Right lobe of liver (tissue), 6 donors: Measurements from ENCODE around the gene EEIG1. TPM values are rescaled to one million over a fixed set of nuclear protein-coding genes. Genes with fewer than 3 reads are reported as not detected.

Source experiments
- ATAC-seq, 4 donors: fragments of 200-7000 bp; cut with Tn5 transposase; one replicate each; pipeline ENCODE4 v1.9.1; 2020; ENCODE audit warnings: mild to moderate bottlenecking in 4 of 4, moderate library complexity in 4 of 4
- DNase-seq, 3 donors: peaks; one replicate each; pipeline ENCODE4 v3.0.0-alpha.2; 2020
- H3K27ac ChIP-seq, 3 donors: fragments of 200-600 bp; one replicate each; pipeline ENCODE4 v1.8.0; 2022
- H3K27me3 ChIP-seq, 2 donors: fragments of 200-600 bp; one replicate each; pipeline ENCODE4 v1.8.0; 2022
- H3K36me3 ChIP-seq, 4 donors: fragments of 200-600 bp; sonication (generic) in 1 of 4; one replicate each; pipeline versions ENCODE4 v1.5.1 to v1.8.0; 2017 to 2022; ENCODE audit warnings: control low read depth in 1 of 4
- H3K4me1 ChIP-seq, 4 donors: fragments of 200-600 bp; sonication (generic) in 1 of 4; one replicate each; pipeline versions ENCODE4 v1.5.1 to v1.8.0; 2017 to 2022; ENCODE audit warnings: control low read depth in 1 of 4
- H3K4me3 ChIP-seq, 3 donors: fragments of 200-600 bp; one replicate each; pipeline ENCODE4 v1.8.0; 2022
- H3K9me3 ChIP-seq, 4 donors: fragments of 200-600 bp; sonication (generic) in 1 of 4; one replicate each; pipeline versions ENCODE4 v1.5.1 to v1.8.0; 2017 to 2022; ENCODE audit warnings: control low read depth in 1 of 4
- POLR2A ChIP-seq: fragments of 450-650 bp; IDR thresholded peaks from one replicate; pipeline ENCODE4 v1.6.1; 2017; ENCODE audit warnings: antibody characterized with exemption, mild to moderate bottlenecking
- WGBS: methylation state at CpG from one replicate; pipeline ENCODE4 v1.1.6; 2018; ENCODE audit warnings: low coverage, low lambda C conversion rate; ENCODE audit not compliant: insufficient coverage; ENCODE audit errors: missing lambda C conversion rate; 5-methylcytosine and 5-hydroxymethylcytosine counted together
- intact Hi-C, 2 donors: fragments of 100-400 bp; cut with DNase I; formaldehyde crosslinking; loops; one replicate each; pipeline versions ENCODE4 v1.11.2 to v1.14.1; 2022
- total RNA-seq, 6 experiments: library from RNA; depleted of rRNA in 2 of 6; stranded (reverse); fragments of >200 nt in 2 of 6; fragmentation: NEBNext Ultra II Directional in 3 of 6; extraction: Animal tissue kit (Norgen Biotek cat#: 25700) in 3 of 6; gene quantifications; one replicate each; pipeline versions ENCODE4 v1.1.0 to v1.2.4, GENCODE V29; 2016 to 2023
- TF ChIP-seq, protein P1 (sequence below), 4 donors: fragments of 200-600 bp in 3 of 4; fragments of 450-650 bp in 1 of 4; IDR thresholded peaks; one replicate each; pipeline versions ENCODE4 v1.5.1 to v1.8.0; 2016 to 2022; ENCODE audit warnings: antibody characterized with exemption in 4 of 4, mild to moderate bottlenecking in 2 of 4
- donor health status: DM: no; HTN: yes; CAD: no.
- donor health status: DM: no; HTN: no; CAD: no.
- donor health status: DM: no; HTN: no; CAD: no.
- donor health status: DM: no; HTN: yes; CAD: no.
- donor health status: DM: no; HTN: yes; CAD: no.

EEIG1 gene
- total RNA-seq, 6 experiments from 2014 or later, result 9.7 to 54.1 (median 23.6) TPM

DNA sequence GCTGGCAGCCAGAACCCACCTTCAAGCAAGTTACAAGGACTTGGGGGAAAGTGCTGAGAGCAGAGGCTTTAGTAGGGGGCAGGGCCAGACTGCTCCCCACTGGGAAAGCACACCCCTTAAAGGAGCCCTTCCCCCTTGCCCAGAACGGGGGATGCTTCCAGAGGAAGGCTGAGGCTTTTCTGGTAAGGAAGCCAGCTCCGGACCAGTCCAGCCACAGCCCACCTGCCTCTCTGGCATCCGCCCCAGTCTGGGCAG, 38.9 kb downstream of the EEIG1 start:
- H3K4me3 ChIP-seq, result no peak overlapping the region
- intact Hi-C loops, result loop anchor here (5.0 kb wide), 2 partner anchors 90 to 95 kb away; no protein-coding TSS in a partner anchor
- TF ChIP-seq POLR2A, result no peak
- TF ChIP-seq, protein P1, sequence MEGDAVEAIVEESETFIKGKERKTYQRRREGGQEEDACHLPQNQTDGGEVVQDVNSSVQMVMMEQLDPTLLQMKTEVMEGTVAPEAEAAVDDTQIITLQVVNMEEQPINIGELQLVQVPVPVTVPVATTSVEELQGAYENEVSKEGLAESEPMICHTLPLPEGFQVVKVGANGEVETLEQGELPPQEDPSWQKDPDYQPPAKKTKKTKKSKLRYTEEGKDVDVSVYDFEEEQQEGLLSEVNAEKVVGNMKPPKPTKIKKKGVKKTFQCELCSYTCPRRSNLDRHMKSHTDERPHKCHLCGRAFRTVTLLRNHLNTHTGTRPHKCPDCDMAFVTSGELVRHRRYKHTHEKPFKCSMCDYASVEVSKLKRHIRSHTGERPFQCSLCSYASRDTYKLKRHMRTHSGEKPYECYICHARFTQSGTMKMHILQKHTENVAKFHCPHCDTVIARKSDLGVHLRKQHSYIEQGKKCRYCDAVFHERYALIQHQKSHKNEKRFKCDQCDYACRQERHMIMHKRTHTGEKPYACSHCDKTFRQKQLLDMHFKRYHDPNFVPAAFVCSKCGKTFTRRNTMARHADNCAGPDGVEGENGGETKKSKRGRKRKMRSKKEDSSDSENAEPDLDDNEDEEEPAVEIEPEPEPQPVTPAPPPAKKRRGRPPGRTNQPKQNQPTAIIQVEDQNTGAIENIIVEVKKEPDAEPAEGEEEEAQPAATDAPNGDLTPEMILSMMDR (IDR thresholded peaks at IDR 0.05), result no peak
- H3K27ac ChIP-seq, result no peak overlapping the region
- H3K9me3 ChIP-seq, result no peaks in the 10 kb centered on the region
- WGBS, result no CpG with 5 or more reads among the region's 3 CpGs
- H3K4me1 ChIP-seq, result peaks cover 0 to 3% (median 1%) of the 10 kb centered on the region in 4 donors
- peaks cover 0 to 43% (median 16%) of the 10 kb centered on the region in 4 donors for H3K36me3 ChIP-seq
- no peak for DNase-seq
- H3K27me3 ChIP-seq, result no peaks in the 10 kb centered on the region
- no peak for ATAC-seq

DNA sequence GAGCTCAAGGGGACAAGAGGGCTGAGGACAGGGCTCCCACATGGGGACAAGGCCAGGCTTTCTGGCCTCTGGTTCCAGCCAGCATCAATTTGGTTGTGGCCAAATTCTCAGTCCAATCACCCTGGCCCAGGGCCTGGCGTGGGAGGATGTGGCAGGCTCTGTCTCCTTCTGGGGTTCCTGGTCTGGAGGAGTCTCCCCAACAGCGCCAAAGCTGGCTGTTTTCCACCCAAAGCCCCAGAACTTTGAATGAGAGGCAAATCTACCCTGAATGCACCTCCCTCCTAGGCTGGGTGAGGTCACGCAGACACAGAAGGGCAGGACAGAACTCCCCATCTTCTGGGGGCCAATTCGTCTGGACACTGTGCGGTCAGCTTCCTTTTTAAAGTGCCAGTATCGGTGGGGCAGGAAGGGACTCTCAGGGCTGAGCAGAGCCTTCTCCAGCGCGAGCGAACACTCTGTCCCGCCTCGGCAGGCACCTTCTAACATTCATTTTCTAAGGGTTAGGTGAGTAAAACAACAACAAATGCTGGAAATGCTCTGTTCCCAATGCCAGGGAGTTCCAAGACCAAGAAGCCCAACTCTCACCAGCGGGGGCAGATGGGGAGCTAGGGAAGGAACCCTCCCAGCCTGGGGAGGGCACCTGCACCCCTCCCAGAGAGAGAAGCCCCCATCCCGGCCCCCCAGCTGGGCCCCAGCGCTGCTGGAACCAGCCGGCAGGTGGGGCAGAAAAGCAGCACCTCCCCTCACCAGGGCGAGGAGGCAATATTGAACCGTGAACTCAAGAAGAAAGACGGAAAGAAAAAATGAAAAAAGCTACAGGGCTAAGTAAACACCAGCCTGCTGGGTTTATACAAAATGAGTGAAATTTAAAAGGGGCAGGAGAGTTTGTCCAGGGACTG, 39.5 kb downstream of the EEIG1 start:
- DNase-seq (no peak), ATAC-seq (no peak)
- no peaks in the 10 kb centered on the region for H3K9me3 ChIP-seq
- 71% methylated on average over 8 of the region's 18 CpGs for WGBS
- H3K27me3 ChIP-seq, result no peaks in the 10 kb centered on the region
- peaks cover 0 to 43% (median 16%) of the 10 kb centered on the region in 4 donors for H3K36me3 ChIP-seq
- peaks cover 0 to 8% (median 3%) of the 10 kb centered on the region in 4 donors for H3K4me1 ChIP-seq
- no peak for TF ChIP-seq POLR2A
- TF ChIP-seq, protein P1 (IDR thresholded peaks at IDR 0.05), result no peak
- intact Hi-C loops, result loop anchor here (5.0 kb wide), 2 partner anchors 91 to 96 kb away; no protein-coding TSS in a partner anchor
- no peak overlapping the region for H3K27ac ChIP-seq
- H3K4me3 ChIP-seq, result no peak overlapping the region

DNA sequence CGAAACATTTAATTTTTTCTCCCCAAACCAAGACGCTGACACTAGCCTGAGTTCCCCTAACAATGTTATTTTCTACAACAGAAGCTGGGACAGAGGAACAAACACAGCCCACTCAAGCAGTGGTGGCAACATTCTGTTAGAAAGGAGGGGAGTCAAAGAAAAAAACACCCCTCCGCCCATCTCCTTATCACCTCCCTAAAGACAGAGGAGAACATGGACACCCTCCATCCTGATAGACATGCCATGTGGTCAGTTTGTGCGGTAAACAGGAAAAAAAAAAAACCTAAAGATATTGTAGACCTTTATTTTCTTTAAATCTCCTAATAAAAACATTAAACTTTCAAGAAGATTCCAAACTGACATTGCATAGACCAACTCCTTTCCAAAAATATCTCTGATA, 40.2 kb downstream of the EEIG1 start:
- WGBS, result 89% methylated on average over 3 of the region's 4 CpGs
- Histone ChIP-seq H3K4me1 (peaks cover 0 to 8% (median 3%) of the 10 kb centered on the region in 4 donors), H3K27me3 (no peaks in the 10 kb centered on the region), H3K4me3 (no peak overlapping the region), H3K27ac (no peak overlapping the region), H3K9me3 (no peaks in the 10 kb centered on the region), H3K36me3 (peaks cover 0 to 41% (median 16%) of the 10 kb centered on the region in 4 donors)
- ATAC-seq, result no peak
- TF ChIP-seq POLR2A, result no peak
- TF ChIP-seq, protein P1 (IDR thresholded peaks at IDR 0.05), result no peak
- intact Hi-C loops, result loop anchor here (5.0 kb wide), 2 partner anchors 92 to 97 kb away; no protein-coding TSS in a partner anchor
- DNase-seq, result no peak

DNA sequence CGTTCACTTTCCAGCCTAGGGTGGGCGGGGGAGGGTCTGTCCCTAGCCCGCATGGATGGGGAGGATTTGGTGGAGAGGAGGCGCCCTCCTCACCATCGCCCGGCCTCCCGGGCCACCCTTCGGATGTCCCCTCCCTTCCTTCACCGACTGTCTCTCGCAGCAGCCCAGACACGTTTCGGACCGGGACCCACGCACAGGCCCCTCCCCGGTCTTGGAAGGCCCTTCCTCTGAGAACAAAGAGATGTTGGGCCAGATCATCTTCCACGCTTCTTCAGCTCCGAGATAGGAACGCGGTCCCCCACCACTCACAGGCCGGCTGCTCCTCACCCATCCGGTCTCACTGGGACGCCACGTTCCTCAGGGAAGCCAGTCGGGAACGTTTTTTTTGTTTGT, 42.5 kb downstream of the EEIG1 start:
- Histone ChIP-seq H3K4me1 (peaks cover 0 to 8% (median 3%) of the 10 kb centered on the region in 4 donors), H3K36me3 (peaks cover 0 to 18% (median 6%) of the 10 kb centered on the region in 4 donors), H3K9me3 (no peaks in the 10 kb centered on the region), H3K4me3 (peak overlapping the region; percentile 64 to 89 (median 70)), H3K27me3 (no peaks in the 10 kb centered on the region), H3K27ac (peak overlapping the region; percentile 31 to 43 (median 32))
- ATAC-seq (peak; percentile 16 to 43 (median 26)), DNase-seq (peak in 1 of 3 donors; percentile 30)
- TF ChIP-seq POLR2A, result no peak
- TF ChIP-seq, protein P1 (IDR thresholded peaks at IDR 0.05), result no peak
- WGBS, result 18% methylated on average over 3 of the region's 25 CpGs
- intact Hi-C loops, result no loop called here
